Loucy (cell line): ENCODE results near the gene LITAFD.

Experiments used
- H2AFZ ChIP-seq: fragments of 200-600 bp; sonication (generic); 2 replicates; pipeline ENCODE4 v1.6.0; 2016; ENCODE audit warnings: antibody characterized with exemption, mild to moderate bottlenecking, low read length, moderate library complexity
- H3F3A ChIP-seq: fragments of 200-600 bp; 2 replicates; pipeline ENCODE4 v1.6.0; 2016; ENCODE audit warnings: antibody characterized with exemption, low read depth, mild to moderate bottlenecking
- H3K27me3 ChIP-seq: fragments of 200-600 bp; sonication (generic); 2 replicates; pipeline ENCODE4 v1.6.1; 2014; ENCODE audit warnings: low read length, mild to moderate bottlenecking; ENCODE audit not compliant: insufficient read depth, poor library complexity, severe bottlenecking
- H3K36me3 ChIP-seq: fragments of 200-600 bp; sonication (generic); 2 replicates; pipeline ENCODE4 v1.6.1; 2016; ENCODE audit warnings: low read length; ENCODE audit not compliant: insufficient read depth
- H3K4me1 ChIP-seq: fragments of 200-600 bp; sonication (generic); 2 replicates; pipeline ENCODE4 v1.5.1; 2014; ENCODE audit warnings: low read length, mild to moderate bottlenecking; ENCODE audit not compliant: insufficient read depth, poor library complexity, severe bottlenecking
- H3K4me2 ChIP-seq: fragments of 200-600 bp; sonication (generic); 2 replicates; pipeline ENCODE4 v1.6.0; 2014; ENCODE audit warnings: antibody characterized with exemption, low read length, low read depth, mild to moderate bottlenecking; ENCODE audit not compliant: poor library complexity, severe bottlenecking
- H3K4me3 ChIP-seq: fragments of 200-600 bp; sonication (generic); 2 replicates; pipeline ENCODE4 v1.5.1; 2014; ENCODE audit warnings: low read length, mild to moderate bottlenecking, mixed read lengths; ENCODE audit not compliant: poor library complexity, severe bottlenecking
- H3K79me2 ChIP-seq: fragments of 200-600 bp; sonication (generic); 2 replicates; pipeline ENCODE4 v1.6.1; 2014; ENCODE audit warnings: low read length; ENCODE audit not compliant: insufficient read depth
- H3K9ac ChIP-seq: fragments of 200-600 bp; sonication (generic); 2 replicates; pipeline ENCODE4 v1.6.0; 2014; ENCODE audit warnings: mild to moderate bottlenecking, low read depth, low read length, moderate library complexity; ENCODE audit not compliant: poor library complexity, severe bottlenecking
- H3K9me2 ChIP-seq: fragments of 200-600 bp; sonication (generic); replicated peaks from 2 replicates; pipeline ENCODE4 v1.6.1; 2016; ENCODE audit warnings: low read depth, low read length, mixed read lengths
- H3K9me3 ChIP-seq: fragments of 200-600 bp; sonication (generic); 2 replicates; pipeline ENCODE4 v1.6.1; 2014; ENCODE audit warnings: mild to moderate bottlenecking, antibody characterized with exemption, low read length, low read depth; ENCODE audit not compliant: insufficient read depth
- H4K20me1 ChIP-seq: fragments of 200-600 bp; sonication (generic); 2 replicates; pipeline ENCODE4 v1.6.0; 2014; ENCODE audit warnings: antibody characterized with exemption, low read length, mild to moderate bottlenecking; ENCODE audit not compliant: insufficient read depth, poor library complexity, severe bottlenecking
- EZH2phosphoT487 ChIP-seq: fragments of 200-600 bp; IDR thresholded peaks from 2 replicates; pipeline ENCODE4 v1.6.1; 2018; ENCODE audit warnings: antibody characterized with exemption, mild to moderate bottlenecking, moderate library complexity, borderline replicate concordance
- TF ChIP-seq, protein P1 (sequence below): fragments of 200-600 bp; sonication (generic); conservative IDR thresholded peaks from 2 replicates; pipeline ENCODE4 v1.5.1; 2014; ENCODE audit warnings: mild to moderate bottlenecking, antibody characterized with exemption, low read length

LITAFD gene

DNA sequence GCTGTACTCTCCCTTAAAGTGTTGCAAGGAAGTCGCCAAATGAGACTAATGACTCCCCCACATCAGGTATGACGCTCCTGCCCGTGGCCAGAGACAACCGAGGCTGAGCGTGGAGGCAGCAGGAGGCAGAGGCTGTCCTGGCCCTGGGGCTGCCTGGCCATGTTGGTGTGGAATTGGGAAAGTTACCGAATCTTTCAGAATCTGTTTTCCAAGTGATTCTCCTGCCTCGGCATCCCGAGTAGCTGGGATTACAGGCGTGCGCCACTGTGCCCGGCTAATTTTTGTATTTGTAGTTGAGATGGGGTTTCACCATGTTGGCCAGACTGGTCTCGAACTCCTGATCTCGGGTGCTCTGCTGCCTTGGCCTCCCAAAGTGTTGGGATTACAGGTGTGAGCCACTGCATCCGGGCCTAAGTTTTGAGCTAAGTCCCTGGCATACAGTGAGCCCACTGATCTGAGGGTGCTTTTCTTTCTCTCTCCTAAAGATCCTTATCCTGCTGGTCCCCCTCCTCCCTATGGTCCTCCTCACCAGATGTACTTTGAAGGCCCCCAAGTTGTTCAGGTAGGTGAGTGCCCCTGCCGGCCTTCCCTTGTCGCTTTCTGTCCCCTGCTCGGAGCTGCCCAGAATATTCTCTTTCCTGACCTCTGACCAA lies 700 bp downstream of the LITAFD start:
- H3K27me3 ChIP-seq = no peaks in the 10 kb centered on the region
- H3K9me3 ChIP-seq = no peaks in the 10 kb centered on the region
- no peaks in the 10 kb centered on the region for H3K4me1 ChIP-seq
- H3K36me3 ChIP-seq = no peaks in the 10 kb centered on the region
- no peak overlapping the region for H3K4me2 ChIP-seq
- H3F3A ChIP-seq = no peaks in the 10 kb centered on the region
- TF ChIP-seq, protein P1, sequence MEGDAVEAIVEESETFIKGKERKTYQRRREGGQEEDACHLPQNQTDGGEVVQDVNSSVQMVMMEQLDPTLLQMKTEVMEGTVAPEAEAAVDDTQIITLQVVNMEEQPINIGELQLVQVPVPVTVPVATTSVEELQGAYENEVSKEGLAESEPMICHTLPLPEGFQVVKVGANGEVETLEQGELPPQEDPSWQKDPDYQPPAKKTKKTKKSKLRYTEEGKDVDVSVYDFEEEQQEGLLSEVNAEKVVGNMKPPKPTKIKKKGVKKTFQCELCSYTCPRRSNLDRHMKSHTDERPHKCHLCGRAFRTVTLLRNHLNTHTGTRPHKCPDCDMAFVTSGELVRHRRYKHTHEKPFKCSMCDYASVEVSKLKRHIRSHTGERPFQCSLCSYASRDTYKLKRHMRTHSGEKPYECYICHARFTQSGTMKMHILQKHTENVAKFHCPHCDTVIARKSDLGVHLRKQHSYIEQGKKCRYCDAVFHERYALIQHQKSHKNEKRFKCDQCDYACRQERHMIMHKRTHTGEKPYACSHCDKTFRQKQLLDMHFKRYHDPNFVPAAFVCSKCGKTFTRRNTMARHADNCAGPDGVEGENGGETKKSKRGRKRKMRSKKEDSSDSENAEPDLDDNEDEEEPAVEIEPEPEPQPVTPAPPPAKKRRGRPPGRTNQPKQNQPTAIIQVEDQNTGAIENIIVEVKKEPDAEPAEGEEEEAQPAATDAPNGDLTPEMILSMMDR = no peak
- TF ChIP-seq EZH2phosphoT487 = no peak
- H3K9me2 ChIP-seq = no peaks in the 10 kb centered on the region
- no peak overlapping the region for H3K9ac ChIP-seq
- no peaks in the 10 kb centered on the region for H3K79me2 ChIP-seq
- H4K20me1 ChIP-seq = no peaks in the 10 kb centered on the region
- H3K4me3 ChIP-seq = no peak overlapping the region
- H2AFZ ChIP-seq = no peak overlapping the region

DNA sequence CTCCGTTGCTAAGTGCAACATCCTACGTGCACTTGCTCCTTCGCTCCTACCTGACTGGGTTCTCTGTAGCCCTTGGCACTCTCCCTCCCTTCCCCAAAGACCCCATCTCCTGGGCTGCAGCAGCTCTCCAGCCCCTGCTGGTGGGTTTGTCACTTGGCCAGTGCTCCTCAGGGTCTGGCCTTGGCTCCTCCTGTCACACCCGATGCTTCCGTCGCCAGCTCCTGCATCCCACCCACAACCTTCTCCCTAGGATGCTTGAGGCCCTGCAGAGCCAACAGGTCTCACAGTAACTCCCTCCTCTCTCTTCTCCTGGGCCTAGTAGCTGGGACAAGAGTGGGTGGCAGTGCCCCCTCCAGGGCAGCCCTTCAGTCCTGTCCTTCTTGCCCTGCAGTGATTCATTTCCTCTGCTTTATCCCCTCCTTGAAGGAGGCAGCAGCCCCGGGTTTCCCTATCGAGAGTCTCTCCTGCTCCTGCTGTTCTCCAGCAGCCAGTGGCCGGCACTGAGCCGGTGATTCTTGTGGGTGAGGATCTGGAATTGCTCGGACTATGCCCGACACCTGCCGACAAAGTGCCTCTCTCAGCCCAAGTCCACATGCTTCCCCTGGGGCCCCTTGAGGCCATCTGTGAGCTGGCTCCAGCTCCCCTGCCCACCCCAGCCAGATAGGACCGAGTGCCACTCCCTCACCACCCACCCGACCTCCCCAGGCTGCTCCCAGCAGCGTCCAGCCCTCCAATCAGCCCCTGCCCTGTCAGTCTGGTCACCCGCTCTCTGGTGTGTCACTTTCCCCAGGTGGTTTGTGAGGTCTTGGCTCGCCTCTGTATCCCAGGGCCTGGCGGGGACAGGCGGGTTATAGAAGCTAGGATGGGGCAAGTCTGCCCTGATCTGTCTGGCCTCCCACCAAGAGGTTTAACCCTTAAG lies 3.8 kb downstream of the LITAFD start:
- H4K20me1 ChIP-seq = no peaks in the 10 kb centered on the region
- H2AFZ ChIP-seq = no peak overlapping the region
- no peaks in the 10 kb centered on the region for H3K4me1 ChIP-seq
- no peaks in the 10 kb centered on the region for H3F3A ChIP-seq
- no peak overlapping the region for H3K4me3 ChIP-seq
- H3K9me2 ChIP-seq = no peaks in the 10 kb centered on the region
- no peak overlapping the region for H3K9ac ChIP-seq
- H3K27me3 ChIP-seq = no peaks in the 10 kb centered on the region
- TF ChIP-seq EZH2phosphoT487 = no peak
- TF ChIP-seq, protein P1 = no peak
- no peaks in the 10 kb centered on the region for H3K9me3 ChIP-seq
- no peaks in the 10 kb centered on the region for H3K79me2 ChIP-seq
- no peaks in the 10 kb centered on the region for H3K36me3 ChIP-seq
- H3K4me2 ChIP-seq = no peak overlapping the region

DNA sequence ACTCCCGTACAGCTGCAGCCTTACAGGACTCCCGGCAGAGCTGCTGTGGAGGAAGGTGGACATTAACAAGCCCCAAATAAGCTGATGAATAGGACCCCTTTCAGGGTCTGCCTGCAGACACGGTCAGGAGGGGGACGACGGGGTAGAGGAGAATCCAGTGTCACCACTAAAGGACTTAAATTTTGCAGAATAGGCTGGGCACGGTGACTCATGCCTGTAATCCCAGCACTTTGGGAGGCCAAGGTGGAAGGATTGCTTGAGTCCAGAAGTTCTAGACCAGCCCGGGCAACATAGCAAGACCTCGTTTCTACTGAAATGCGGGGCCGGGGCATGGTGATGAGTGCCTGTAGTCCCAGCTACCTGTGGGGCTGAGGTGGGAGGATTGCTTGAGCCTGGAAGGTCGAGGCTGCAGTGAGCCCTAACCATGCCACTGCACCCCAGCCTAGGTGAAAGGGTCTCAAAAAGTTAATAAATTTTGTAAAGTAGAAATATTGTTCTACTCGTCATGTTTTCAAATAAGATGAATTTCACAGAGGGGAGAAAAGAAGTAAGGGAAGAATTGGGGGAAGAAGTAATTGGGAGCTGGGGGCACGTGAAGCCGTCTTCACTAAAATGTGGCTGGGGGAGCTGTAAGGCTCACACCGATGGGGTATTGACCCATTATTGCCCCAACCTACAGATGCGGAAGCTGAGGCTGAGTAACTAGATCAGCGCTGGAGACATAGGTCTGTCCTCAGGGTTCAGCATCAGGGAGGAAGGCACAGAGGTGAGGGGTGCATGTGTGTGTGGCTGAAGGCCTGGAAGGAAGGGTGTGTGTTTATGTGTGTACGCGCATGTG lies 4.7 kb downstream of the LITAFD start:
- Histone ChIP-seq H3K9me2 (no peaks in the 10 kb centered on the region), H3F3A (no peaks in the 10 kb centered on the region), H3K4me2 (no peak overlapping the region), H3K4me1 (no peaks in the 10 kb centered on the region), H3K36me3 (no peaks in the 10 kb centered on the region; the same call in 1 of the 2 replicates), H3K4me3 (no peak overlapping the region), H3K27me3 (no peaks in the 10 kb centered on the region), H3K9me3 (no peaks in the 10 kb centered on the region), H3K79me2 (no peaks in the 10 kb centered on the region), H3K9ac (no peak overlapping the region), H2AFZ (no peak overlapping the region), H4K20me1 (no peaks in the 10 kb centered on the region)
- TF ChIP-seq, protein P1 = no peak
- no peak for TF ChIP-seq EZH2phosphoT487
